Cardiac muscle cell (in vitro differentiated cells and primary cell): Measurements from ENCODE around the gene HSF2. TPM values are rescaled to one million over a fixed set of nuclear protein-coding genes. Genes with fewer than 3 reads are reported as not detected.
A peak's percentile ranks its signal among the peaks of the same experiment; 100 is the strongest.

Source experiments
- DNase-seq, 2 donors: peaks; one replicate each; pipeline versions ENCODE4 v3.0.0 to v3.0.0-alpha.2; 2010 to 2017; ENCODE audit warnings: low read depth in 1 of 2, low spot score in 1 of 2
- H3K27ac ChIP-seq: fragments of 200-600 bp; sonication (generic); 2 replicates; pipeline ENCODE4 v1.5.1; 2016
- H3K27me3 ChIP-seq: fragments of 200-600 bp; sonication (generic); 2 replicates; pipeline ENCODE4 v1.6.0; 2016; ENCODE audit warnings: control low read depth
- H3K36me3 ChIP-seq: fragments of 200-600 bp; sonication (generic); 2 replicates; pipeline ENCODE4 v1.5.1; 2016; ENCODE audit warnings: control low read depth
- H3K4me1 ChIP-seq: fragments of 200-600 bp; sonication (generic); 2 replicates; pipeline ENCODE4 v1.8.1; 2017; ENCODE audit warnings: low read depth, mild to moderate bottlenecking, mixed run types
- H3K4me3 ChIP-seq: fragments of 200-600 bp; sonication (generic); 2 replicates; pipeline ENCODE4 v1.5.1; 2016; ENCODE audit warnings: mild to moderate bottlenecking
- H3K9me3 ChIP-seq: fragments of 200-600 bp; sonication (generic); 2 replicates; pipeline ENCODE4 v1.5.1; 2017; ENCODE audit warnings: low read depth, mild to moderate bottlenecking, control low read depth
- polyA plus RNA-seq: library from polyadenylated mRNA; unstranded; fragments of >200 nt; fragmentation: Nextera tagmentation; extraction: Ambion mirVana; gene quantifications from 2 replicates; pipeline ENCODE4 v1.2.1, GENCODE V29; 2016
- total RNA-seq: library from RNA; depleted of rRNA; stranded (reverse); fragments of >200 nt; gene quantifications from 2 replicates; pipeline ENCODE4 v1.2.3, GENCODE V29; 2016
- TF ChIP-seq, protein P1 (sequence below): IDR thresholded peaks from 2 replicates; pipeline ENCODE4 v1.5.1; 2012; ENCODE audit warnings: low read depth, mild to moderate bottlenecking, low read length

HSF2 gene
- total and polyA plus RNA-seq, 2 experiments from 2014 or later = 42.0 to 72.3 TPM

DNA sequence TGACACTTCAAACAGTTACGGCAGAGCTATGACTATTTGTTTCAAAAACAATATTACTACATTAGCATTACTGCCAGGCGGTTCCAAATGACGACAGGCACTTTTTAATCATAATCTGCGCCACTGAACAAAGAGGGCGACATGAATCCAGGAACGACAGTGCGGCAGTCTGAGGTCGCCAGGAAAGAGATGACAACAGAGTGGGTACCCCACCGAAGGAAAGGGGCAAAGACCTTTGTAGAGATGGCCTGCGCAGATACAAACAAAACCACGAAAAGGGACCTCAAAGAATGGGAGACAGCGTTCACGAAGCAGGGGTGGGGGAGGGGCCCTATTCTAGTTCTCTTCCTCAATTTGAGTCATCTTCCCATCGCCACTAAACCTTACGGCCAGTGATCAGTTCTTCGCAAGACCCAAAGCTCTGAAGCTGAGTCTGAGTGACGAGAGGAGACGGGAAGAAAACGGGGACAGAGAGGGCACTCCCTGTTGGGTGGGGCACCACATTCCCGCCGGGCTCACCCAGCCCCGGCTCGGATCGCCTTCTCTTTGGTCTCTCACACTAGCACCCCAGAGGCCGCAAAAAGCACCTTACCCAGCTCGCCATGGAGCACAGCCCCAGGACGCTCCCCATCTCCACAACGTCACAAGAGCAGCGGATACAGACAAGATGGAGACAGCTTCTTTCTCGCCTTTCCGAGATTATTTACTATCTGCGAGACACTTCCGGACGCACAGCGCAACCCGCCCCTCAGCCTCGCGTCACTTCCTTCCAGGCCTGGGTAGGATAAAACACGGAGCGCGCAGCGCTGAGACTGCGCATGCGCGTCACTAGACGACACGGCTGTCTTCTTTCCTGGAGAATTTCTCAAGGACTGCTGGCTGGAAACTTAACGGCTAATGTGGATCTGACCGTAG is 71.9 kb downstream of the HSF2 start, which contains the start of gene SERINC1:
Gene SERINC1 (minus strand): TSS at position 701 of the 915 bp plus-strand sequence. CDS start 70 bp downstream, at position 631.
- H3K4me1 ChIP-seq = peaks cover 12% of the 10 kb centered on the region
- peak; percentile 95 to 97 for DNase-seq
- no peaks in the 10 kb centered on the region for H3K9me3 ChIP-seq
- no peaks in the 10 kb centered on the region for H3K27me3 ChIP-seq
- H3K27ac ChIP-seq = peak within 1 kb of the TSS; percentile 85
- TF ChIP-seq, protein P1, sequence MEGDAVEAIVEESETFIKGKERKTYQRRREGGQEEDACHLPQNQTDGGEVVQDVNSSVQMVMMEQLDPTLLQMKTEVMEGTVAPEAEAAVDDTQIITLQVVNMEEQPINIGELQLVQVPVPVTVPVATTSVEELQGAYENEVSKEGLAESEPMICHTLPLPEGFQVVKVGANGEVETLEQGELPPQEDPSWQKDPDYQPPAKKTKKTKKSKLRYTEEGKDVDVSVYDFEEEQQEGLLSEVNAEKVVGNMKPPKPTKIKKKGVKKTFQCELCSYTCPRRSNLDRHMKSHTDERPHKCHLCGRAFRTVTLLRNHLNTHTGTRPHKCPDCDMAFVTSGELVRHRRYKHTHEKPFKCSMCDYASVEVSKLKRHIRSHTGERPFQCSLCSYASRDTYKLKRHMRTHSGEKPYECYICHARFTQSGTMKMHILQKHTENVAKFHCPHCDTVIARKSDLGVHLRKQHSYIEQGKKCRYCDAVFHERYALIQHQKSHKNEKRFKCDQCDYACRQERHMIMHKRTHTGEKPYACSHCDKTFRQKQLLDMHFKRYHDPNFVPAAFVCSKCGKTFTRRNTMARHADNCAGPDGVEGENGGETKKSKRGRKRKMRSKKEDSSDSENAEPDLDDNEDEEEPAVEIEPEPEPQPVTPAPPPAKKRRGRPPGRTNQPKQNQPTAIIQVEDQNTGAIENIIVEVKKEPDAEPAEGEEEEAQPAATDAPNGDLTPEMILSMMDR = no peak
- peak within 1 kb of the TSS; percentile 75 for H3K4me3 ChIP-seq
- no peaks in the 10 kb centered on the region for H3K36me3 ChIP-seq

DNA sequence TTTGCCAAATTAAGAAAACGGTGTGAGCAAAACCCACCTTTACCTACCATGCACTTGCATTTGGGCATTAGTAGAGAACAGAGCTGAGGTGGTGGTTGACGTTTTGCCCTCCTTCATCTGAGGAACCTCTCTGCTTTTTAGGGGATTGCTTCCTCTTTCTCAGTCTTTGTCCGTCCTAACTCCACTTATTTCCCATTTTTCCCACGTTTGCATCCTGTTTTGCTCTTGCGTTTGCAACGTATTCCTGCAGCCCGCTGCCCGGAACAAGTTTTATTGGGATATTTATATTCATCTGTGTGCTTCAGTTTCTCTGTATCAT is 72.5 kb downstream of the HSF2 start:
- no peaks in the 10 kb centered on the region for H3K9me3 ChIP-seq
- no peaks in the 10 kb centered on the region for H3K36me3 ChIP-seq
- no peaks in the 10 kb centered on the region for H3K27me3 ChIP-seq
- peaks cover 12% of the 10 kb centered on the region for H3K4me1 ChIP-seq
- peak overlapping the region; percentile 85 for H3K27ac ChIP-seq
- no peak for DNase-seq
- TF ChIP-seq, protein P1 = no peak
- H3K4me3 ChIP-seq = peak overlapping the region; percentile 75

DNA sequence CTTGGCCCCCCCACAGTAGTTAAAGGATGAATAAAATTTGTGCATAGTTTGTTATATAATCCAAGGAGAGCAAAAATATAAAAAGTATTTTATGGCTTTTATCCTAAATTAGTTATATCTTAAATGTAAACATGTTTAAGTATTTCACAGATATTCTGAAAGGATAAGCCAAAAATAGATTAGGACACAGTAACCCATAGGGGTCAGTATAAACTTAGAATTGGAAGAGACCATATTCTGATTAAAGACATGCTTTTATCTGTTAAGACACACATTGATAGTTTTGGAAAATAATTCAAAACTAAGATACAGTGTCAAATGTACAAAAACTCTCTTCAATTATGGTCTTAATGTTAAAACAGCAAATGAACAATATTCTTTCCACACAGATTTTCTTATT is 76.7 kb downstream of the HSF2 start:
- no peaks in the 10 kb centered on the region for H3K27me3 ChIP-seq
- peaks cover 4% of the 10 kb centered on the region for H3K4me1 ChIP-seq
- no peaks in the 10 kb centered on the region for H3K36me3 ChIP-seq
- H3K9me3 ChIP-seq = no peaks in the 10 kb centered on the region
- peak; percentile 28 to 34 for DNase-seq
- H3K27ac ChIP-seq = no peak overlapping the region
- no peak overlapping the region for H3K4me3 ChIP-seq
- TF ChIP-seq, protein P1 = peak; percentile 52

DNA sequence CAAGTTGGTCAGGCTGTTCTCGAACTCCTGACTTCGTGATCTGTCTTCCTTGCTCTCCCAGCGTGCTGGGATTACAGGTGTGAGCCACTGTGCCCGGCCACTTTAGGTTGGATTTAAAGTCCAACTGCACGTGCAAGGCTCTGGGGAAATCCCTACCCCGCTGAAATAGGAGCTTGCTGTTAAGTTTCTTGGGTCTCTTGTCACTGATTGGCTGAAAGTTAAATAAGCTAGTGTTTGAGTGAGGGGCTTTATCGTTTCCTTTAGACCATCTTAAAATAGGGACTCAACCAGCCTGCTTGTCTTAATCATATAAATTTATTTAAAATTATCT is 83.3 kb downstream of the HSF2 start:
- Histone ChIP-seq H3K4me3 (peak overlapping the region; percentile 67), H3K27me3 (no peaks in the 10 kb centered on the region), H3K4me1 (peaks cover 9% of the 10 kb centered on the region), H3K9me3 (no peaks in the 10 kb centered on the region), H3K27ac (no peak overlapping the region), H3K36me3 (no peaks in the 10 kb centered on the region)
- DNase-seq = peak in 1 of 2 donors; percentile 52
- TF ChIP-seq, protein P1 = no peak

Other genes with a start within 250 kb of the HSF2 start
- 89.2 and 91.5 TPM in 2 replicates for gene SERINC1, start 72.2 kb downstream of the HSF2 start, total RNA-seq
- 140 and 158 TPM in 2 replicates for gene SERINC1, start 72.2 kb downstream of the HSF2 start, polyA plus RNA-seq
- 51.0 and 69.1 TPM in 2 replicates for gene PKIB, start 210.8 kb downstream of the HSF2 start, total RNA-seq
- gene PKIB, start 210.8 kb downstream of the HSF2 start, polyA plus RNA-seq = 71.4 and 85.8 TPM in 2 replicates